CD4-positive, alpha-beta T cell treated with Interleukin-2 at 100 ng/mL for 4 hours (primary cell): ENCODE data around the gene HOXA2.

Experiments
- DNase-seq: peaks from one replicate; pipeline ENCODE4 v3.0.0-alpha.2; 2020; ENCODE audit warnings: low spot score

Gene HOXA2

DNA sequence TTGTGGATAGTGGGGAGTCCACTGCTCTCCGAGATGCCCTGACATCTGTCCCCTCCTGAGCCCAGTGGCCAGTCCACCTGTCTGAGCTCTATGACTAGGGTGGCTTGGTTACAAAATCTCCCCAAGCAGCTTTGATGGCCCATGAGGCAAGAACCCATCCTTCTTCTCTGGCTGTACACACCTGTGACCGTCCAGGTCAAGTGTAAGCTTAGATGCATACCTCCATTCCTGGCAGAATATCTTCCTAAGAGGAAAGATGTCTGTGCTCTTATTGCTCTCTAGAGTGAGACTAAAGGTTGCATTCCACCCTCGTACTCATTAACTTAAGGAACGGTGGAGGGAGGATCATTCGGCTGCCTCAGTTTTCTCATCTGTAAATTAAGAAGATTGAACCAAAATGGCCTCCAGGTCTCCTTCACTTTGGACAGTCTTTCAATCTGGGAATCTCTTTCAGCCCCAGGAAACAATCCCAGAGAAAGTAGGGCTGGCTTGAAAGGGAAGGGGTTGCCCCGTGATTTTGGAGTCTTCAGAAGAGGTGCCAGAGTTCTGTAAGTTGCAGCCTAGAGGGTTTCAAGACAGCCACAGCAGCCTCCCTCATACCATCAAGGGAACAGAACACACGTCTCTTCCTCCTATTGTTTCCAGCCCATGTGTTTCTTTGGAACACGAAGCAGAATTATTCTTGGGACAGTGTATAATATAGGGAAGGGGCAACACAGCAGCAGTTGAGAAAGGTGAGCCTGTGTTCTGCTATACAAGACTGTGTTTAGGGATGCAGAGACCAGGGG lies 22.6 kb upstream of the HOXA2 start:
- DNase-seq, result no peak

DNA sequence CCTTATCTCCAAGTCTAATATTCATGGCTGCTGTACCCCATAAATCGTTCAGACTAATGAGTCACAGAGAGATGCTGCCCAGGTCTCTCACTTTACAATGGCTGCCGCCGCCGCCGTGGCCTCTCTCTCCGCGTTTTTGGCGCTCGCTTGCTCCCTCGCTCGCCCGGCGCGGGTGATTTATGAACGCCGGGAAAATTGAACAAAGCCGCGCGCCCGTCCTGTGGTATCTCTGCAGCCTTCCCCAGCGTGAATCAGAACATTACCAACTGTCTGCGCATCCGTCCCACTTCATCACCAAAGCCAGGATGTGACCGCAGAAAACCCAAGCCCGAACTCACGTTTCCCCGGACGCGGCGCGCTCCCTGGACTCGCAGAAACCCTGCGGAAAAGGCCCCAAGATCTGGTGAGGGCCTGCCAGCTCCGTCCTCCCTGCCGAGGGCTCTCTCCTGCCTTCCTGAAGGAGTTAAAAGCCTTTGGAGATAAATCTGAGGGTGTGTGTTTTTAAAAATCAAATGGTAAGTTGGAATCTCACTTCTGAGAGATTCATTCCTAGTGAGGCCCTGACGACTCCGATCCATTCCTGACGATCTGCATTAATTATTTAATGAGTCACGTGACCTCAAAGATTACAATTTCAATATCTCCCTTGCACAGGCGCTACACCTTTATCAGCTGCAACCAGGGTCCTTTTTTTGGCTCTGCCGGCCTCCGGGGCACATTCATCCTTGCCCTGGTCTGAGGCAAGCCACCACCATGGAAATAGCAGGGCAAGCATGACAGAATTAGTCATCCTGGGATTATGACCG lies 21.8 kb upstream of the HOXA2 start:
- DNase-seq, result no peak

DNA sequence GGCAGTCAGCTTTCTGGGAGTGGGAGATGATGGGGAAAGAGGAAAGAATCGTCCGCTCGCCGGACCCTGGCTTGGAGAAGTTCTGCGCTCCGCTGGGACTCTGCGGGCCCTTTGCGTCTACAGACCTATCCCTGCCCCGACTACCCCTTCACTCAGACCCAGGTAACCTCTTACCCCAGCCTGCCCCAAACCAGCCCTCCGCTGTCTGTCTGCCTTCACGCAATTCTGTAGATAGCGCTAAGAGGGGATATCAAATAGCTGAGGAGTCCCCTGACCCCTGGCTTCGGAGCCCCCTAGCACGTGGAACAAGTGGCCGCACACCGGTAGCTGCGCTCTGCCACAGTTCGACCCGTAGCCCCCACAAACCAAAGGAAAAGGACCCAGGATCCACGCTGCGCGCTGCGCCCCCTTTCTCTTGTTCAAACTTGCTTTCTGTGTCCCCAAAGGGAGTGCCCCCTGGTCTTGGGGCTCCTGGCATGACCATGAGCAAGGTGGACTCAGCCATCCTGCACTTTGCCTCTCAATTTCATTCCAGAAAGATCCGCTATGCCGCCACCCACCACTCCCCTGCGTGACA lies 21.1 kb upstream of the HOXA2 start:
- no peak for DNase-seq

- DNase-seq, result no peak
These were observed 20.6 kb upstream of the HOXA2 start for GRCh38 chr7:27123007-27123476.

DNA sequence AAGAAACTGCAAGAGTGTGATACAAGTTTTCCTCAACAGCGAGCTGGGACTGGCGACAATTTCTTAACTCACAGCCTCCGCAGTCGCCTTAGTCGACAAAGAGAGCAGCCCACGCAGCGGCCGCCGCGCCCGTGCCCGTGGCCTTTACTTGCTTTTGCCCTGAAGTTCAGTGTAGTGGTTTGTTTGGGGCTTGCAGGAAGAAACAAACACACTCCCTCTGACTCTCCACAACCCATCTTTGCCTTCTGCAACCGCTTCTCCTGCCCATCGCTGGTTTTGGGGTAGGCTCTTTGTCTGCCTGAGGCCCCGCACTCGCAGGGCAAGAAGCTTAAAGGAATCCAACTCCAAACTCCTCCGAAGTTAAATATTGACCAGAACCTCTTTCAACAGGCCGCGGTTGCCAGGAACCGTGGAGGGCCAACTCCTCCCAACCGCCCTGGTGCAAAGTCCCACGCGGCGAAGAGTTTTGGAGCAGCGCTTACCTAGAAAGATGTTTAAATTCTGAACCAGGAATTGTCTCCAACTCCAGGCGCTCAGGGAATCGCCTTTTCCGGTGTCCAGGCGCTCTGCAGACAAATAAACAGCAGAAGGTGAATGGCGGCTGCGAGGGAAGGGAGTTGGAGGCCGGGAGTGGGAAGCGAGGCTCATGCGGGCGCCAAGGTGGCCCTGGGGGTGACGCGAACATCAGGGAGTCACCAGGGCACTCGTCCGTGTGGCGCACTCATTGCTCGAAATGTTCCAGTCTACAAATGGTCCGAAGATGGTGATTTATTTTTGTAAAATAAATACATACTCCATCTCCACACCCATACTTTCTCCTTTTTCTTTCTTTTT lies 19.8 kb upstream of the HOXA2 start:
- DNase-seq, result no peak

DNA sequence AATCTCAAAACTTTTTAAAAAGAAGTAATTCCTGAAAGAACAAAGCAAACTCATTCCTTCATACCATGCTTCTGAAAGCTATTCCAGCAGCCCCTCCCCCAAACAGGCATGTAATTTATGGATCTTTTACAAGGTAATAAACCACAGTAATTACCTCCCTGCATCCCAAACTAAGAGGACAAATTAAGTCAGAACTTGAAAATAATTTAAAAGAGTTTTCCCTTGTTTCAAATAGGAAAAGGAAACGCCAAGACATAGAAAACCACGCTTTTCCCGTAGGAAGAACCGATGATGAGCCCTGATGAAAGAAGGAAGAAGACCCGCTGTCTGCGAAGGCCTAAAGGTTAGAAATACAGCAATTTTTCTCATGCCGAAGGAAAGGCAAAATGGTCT lies 19.2 kb upstream of the HOXA2 start:
- no peak for DNase-seq

DNA sequence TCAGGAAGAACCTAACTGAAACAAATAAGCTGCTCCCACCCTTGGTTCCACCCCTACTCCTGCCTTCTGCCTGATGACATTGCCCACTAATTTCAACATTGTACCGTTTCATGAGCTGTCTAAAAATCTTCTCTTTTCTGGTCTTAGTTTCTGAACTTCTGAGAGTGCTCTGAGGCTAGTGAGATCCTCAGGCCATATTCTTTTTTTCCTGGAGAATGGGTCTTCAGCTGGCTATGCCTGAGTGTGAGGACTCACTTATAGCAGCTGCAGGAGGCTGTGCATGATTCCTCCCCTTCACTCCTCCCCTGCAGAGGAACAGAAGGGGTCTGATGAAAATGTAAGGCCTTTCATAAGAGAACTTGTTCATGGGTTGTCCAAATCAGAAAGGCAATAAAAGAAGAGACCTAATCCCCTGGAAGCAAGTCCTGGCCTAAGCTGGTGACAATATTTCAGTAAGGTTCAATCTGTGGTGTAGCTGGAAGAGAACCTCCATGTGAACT lies 17.0 kb upstream of the HOXA2 start:
- no peak for DNase-seq

DNA sequence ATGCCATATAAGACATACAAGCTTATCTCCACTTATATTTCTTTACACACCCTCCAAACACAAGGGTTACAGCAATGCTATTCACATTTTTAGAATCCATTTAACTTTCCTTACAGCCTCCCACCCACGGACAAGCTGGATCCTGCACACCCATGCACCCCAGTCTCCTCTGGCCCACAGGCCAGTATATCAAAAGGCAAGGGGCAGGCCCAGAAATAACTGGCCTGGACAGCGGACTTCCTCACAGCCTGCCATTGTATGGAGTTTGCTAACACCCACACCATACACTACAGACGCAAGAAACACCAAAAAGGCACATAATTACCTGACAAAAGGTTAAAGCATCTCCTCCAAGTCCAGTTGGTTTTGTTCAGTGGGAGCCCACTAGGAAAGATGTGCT lies 16.1 kb upstream of the HOXA2 start:
- DNase-seq, result no peak

DNA sequence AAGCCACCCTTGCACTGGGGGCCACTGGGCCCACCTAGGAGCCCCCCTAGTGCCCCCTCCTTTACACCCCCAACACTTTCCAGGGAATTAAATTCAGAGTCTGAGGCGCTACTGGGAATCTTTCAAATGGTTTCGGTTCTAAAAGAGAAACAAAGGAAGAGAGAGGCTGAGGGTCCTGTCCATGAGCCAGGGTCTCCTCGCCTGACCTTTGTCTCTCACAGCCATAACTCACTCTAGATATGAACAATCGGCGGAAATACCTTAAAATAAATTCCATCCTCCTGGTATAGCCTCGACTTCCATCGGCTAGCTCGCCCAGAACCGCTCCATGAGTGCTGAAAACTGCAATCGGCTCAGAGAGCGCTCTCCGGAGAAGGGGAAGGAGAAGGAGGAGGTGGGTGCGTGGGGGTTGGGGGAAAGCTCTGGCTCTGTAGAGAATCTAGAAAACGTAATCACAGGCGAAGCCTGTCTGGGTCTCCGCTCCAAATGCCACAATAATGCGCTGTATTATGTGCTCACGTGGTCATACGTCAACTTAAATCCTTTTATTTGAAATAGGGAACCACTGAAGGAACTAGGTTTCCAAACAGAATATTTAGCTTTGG lies 15.5 kb upstream of the HOXA2 start:
- DNase-seq, result no peak

- DNase-seq, result no peak
These were observed 14.7 kb upstream of the HOXA2 start for GRCh38 chr7:27116962-27117886.

DNA sequence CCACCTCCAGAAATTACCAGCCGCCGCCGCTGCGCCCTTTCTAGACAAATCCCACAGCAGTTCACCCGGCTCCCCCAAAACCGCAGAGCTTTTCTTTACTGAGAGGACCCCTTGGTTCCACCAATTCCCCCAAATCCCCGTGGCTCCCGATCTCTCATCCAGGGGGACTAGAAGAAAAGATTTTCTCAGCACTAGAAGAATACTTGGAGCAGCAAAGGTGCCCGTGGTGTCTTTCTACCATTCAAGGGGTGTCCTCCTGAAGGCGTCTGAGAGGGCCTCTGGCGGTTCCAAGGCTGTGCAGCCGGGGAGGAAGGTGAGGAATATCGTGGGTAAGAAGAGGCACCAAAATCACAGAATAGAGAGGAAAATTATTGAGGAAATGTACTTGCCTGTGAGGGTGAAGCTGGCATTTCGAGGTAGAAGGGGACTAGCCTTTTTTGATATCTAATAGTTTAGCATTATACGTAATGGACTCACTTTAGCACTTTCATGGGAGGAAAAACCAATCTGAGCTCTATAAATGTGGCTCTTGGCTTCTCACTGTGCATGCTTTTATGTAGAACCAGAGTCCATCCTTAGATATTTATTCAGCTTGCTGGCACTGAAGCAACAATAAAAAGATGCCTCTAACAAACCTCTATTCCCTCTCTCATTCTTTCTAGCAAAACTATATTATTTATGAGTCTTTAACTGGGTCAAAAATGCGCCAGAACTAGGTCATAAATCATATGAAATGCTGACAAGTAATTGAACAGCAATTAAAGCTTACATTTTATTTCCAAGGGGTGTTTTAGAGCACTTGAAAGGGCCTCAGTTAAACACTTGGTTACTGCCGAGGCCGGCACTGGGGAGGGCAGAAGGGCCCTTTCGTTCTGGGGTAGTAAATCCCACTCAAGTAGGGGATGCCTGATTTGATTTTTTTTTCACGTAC lies 13.8 kb upstream of the HOXA2 start:
- DNase-seq, result no peak

GRCh38 chr7:27115221-27116026 lies 12.9 kb upstream of the HOXA2 start:
- DNase-seq, result no peak

DNA sequence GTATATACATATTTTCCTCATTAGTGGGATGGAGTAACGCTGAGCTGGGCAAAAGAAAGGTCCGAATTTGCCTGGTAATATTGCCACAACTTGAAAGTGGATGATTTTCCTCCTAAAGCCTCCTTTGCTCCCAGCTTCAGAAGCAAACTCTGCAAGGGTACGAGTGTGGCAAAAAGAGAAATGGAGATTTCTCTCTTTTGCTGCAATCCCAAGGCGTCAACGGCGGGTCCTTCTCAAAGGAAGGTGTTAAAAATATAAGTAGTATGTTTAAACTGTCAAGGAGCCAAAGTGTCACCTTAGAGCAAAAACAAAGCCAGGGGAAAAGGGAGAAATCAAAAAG lies 12.4 kb upstream of the HOXA2 start:
- DNase-seq, result no peak

DNA sequence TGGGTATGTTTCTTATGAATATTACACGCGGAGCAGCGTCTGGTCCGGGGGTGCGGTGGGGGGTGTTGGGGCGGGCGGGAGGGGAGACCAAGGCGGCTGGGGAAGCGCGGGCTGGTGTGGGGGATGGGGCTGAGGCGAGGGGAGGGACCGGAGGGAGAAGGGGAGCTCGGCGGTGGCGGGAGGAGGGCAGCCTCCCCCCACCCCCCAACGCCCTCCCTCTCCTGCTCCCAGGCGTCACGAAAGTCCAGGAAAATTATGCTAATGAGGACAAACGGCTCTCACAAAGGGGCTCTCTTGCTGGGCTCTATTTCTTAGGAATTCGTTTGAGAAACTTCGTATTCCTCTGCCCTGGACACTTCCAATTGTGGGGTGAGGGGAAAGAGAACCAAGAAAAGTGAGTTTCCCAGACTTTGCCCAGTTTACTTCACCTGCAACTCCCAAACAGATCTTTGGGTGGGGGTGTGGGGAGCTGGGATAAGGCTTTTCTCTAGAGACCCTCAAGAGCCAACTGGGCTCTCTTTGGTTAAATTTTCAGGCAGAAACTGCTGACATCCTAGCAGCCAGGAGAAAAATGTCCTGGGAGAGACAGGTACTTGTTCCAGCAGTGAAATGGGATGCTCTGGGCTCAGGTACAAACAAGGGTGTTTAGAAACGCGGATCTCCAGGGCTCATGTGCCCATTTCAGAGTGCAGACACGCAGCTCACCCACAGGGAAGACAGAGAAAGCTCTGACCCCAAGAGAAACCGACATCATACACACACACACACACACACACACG lies 11.7 kb upstream of the HOXA2 start:
- DNase-seq, result no peak

- no peak for DNase-seq
These were observed 10.8 kb upstream of the HOXA2 start for GRCh38 chr7:27112955-27113949.

DNA sequence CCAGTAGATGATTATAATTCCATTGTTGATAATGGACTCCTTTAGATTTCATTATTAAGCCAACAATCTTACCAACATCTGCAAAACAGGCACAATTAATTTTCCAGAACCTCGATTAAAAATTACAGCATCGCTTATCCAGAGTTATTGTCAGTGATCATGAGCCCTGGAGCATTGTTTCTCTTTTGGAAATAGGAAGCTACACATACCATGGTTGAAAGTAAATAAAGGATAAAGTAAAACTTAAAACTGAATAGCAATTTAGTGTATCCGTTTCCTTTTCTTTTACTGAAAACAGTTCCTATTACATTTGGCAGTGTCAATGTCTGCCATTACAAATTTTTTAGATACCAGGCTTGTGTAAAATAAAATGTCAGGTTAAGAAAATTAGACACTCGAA lies 9.9 kb upstream of the HOXA2 start:
- DNase-seq, result no peak
